Progenitor cell of endocrine pancreas (in vitro differentiated cells): ENCODE data around the gene NR6A1. TPM values are rescaled to one million over a fixed set of nuclear protein-coding genes. Genes with fewer than 3 reads are reported as not detected.

Experiments
- DNase-seq: peaks from one replicate; pipeline ENCODE4 v3.0.0; 2021; ENCODE audit warnings: low spot score; ENCODE audit not compliant: unreplicated experiment
- H3K27ac Mint-ChIP-seq: 2 replicates; pipeline ENCODE4 v1.8.0; 2021; ENCODE audit warnings: mild to moderate bottlenecking, moderate library complexity, mixed read lengths
- H3K27me3 Mint-ChIP-seq: 2 replicates; pipeline ENCODE4 v1.8.0; 2021; ENCODE audit warnings: mixed read lengths
- H3K36me3 Mint-ChIP-seq: 2 replicates; pipeline ENCODE4 v1.8.0; 2022; ENCODE audit warnings: mixed read lengths; ENCODE audit not compliant: insufficient read depth
- H3K4me1 Mint-ChIP-seq: 2 replicates; pipeline ENCODE4 v1.8.0; 2021; ENCODE audit warnings: low read depth, mixed read lengths
- H3K4me3 Mint-ChIP-seq: 2 replicates; pipeline ENCODE4 v1.8.0; 2021; ENCODE audit warnings: low read depth, mild to moderate bottlenecking, moderate library complexity, mixed read lengths
- H3K9me3 Mint-ChIP-seq: 2 replicates; pipeline ENCODE4 v1.8.0; 2021; ENCODE audit warnings: low read depth, mixed read lengths
- total RNA-seq: library from RNA; stranded (reverse); gene quantifications from 2 replicates; pipeline ENCODE4 v1.2.1, GENCODE V29; 2021
- TF ChIP-seq, protein P1 (sequence below): fragments of 200-600 bp; sonication (generic); IDR thresholded peaks from one replicate; pipeline ENCODE4 v1.5.0; 2021; ENCODE audit warnings: antibody characterized with exemption, mild to moderate bottlenecking; ENCODE audit not compliant: unreplicated experiment

The NR6A1 gene
- total RNA-seq, 1 donor from 2014 or later = 86.4 TPM

DNA sequence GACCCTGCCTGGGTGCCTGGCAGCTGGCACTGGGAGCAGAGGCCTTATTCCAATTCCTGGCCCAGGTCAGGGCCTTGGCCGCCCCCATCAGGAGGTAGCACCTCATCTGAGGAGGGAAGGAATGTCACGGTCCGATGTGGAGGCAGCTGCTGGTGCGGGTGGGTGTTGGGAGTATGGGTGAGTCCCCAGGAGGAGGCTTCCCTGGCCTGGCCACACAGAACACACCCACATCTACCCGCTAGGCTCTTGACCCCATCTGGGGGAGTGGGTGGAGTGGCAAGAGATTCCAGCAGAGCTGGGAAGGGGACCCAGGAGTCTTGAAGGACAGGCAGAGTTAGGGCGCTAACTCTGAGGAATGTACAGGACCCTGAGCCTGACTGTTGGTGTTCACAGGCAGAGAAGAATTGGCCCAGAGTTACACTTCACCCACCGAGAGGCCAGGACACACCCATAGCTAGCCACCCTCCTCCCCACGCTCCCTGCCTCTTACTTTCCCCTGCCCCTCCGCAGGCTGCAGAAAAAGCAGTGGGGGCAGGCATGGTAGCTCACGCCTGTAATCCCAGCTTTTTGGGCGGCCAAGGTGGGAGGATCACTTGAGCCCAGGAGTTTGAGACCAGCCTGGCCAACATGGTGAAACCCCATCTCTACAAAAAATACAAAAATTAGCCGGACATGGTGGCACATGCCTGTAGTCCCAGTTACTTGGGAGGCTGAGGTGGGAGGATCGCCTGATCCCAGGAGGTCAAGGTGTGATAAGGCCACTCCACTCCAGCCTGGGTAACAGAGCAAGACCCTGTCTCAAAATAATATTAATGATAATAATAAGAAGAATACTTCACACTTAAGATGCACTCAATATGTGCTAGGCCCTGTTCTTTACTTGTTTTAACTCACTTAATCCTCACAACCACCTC lies 11.8 kb upstream of the NR6A1 start:
- Mint-ChIP-seq H3K27me3 (peaks cover 3% of the 10 kb centered on the region), H3K4me3 (no peak overlapping the region), H3K4me1 (peaks cover 9% of the 10 kb centered on the region), H3K36me3 (no peaks in the 10 kb centered on the region), H3K27ac (no peak overlapping the region), H3K9me3 (no peaks in the 10 kb centered on the region)
- no peak for DNase-seq
- TF ChIP-seq, protein P1, sequence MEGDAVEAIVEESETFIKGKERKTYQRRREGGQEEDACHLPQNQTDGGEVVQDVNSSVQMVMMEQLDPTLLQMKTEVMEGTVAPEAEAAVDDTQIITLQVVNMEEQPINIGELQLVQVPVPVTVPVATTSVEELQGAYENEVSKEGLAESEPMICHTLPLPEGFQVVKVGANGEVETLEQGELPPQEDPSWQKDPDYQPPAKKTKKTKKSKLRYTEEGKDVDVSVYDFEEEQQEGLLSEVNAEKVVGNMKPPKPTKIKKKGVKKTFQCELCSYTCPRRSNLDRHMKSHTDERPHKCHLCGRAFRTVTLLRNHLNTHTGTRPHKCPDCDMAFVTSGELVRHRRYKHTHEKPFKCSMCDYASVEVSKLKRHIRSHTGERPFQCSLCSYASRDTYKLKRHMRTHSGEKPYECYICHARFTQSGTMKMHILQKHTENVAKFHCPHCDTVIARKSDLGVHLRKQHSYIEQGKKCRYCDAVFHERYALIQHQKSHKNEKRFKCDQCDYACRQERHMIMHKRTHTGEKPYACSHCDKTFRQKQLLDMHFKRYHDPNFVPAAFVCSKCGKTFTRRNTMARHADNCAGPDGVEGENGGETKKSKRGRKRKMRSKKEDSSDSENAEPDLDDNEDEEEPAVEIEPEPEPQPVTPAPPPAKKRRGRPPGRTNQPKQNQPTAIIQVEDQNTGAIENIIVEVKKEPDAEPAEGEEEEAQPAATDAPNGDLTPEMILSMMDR = no peak

DNA sequence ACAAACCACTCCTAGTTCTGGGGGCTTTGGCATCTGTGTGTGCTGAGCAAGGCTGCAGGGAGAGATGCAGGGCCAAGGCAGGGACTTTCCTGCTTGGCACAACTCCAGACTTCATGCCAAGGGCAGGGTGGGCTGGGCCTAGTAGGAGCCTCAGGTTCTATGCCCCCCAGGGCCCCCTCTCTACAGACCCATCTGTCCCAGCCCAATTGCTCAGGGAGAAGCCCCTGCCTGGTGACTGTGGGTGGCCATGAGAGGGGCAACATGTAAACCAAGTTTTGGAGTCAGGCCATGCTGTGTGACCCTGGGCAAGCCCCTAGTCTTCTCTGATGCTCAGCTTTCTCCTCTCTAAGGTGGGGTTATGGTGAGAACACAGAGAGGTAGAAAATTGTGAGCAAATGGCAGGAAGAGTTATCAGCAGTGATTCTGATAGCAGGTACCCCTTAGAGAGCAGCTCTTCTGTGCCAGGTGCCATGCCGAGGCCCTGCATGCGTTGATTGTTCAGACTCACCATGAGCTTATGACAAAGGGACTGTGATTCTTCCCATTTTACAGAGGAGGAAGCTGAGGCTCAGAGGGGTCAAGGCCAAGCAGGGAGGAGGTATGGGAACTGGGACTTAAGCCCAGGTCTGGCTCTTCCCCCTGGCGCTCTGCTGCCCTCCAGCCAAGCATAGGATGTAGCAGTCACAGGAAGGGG lies 11.0 kb upstream of the NR6A1 start:
- no peak overlapping the region for H3K4me3 Mint-ChIP-seq
- H3K27ac Mint-ChIP-seq = no peak overlapping the region
- H3K4me1 Mint-ChIP-seq = peaks cover 9% of the 10 kb centered on the region
- TF ChIP-seq, protein P1 = no peak
- H3K9me3 Mint-ChIP-seq = no peaks in the 10 kb centered on the region
- DNase-seq = no peak
- no peaks in the 10 kb centered on the region for H3K36me3 Mint-ChIP-seq
- H3K27me3 Mint-ChIP-seq = peaks cover 6% of the 10 kb centered on the region

DNA sequence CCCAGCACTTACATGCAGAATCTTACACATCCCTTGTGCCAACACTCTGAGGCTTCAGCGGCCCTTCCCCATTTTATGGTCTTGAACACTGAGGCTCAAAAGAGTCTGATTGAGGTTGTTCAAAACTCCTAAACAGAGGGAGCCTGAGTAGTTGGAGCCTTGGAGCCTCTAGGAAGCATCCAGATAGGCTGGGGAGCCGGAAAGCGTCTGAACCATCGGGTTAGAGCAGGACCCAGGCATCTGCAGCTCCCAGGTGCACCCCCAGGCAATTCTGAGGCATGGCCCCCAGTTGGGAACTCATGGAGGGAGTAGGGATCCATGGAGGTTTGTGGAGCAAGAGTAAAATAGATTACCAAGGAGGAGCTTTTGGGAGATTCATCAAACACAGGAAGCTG lies 9.6 kb upstream of the NR6A1 start:
- TF ChIP-seq, protein P1 = no peak
- no peaks in the 10 kb centered on the region for H3K9me3 Mint-ChIP-seq
- H3K4me1 Mint-ChIP-seq = peaks cover 12% of the 10 kb centered on the region
- no peak overlapping the region for H3K4me3 Mint-ChIP-seq
- H3K27me3 Mint-ChIP-seq = peaks cover 17% of the 10 kb centered on the region
- no peak overlapping the region for H3K27ac Mint-ChIP-seq
- no peaks in the 10 kb centered on the region for H3K36me3 Mint-ChIP-seq
- DNase-seq = no peak

DNA sequence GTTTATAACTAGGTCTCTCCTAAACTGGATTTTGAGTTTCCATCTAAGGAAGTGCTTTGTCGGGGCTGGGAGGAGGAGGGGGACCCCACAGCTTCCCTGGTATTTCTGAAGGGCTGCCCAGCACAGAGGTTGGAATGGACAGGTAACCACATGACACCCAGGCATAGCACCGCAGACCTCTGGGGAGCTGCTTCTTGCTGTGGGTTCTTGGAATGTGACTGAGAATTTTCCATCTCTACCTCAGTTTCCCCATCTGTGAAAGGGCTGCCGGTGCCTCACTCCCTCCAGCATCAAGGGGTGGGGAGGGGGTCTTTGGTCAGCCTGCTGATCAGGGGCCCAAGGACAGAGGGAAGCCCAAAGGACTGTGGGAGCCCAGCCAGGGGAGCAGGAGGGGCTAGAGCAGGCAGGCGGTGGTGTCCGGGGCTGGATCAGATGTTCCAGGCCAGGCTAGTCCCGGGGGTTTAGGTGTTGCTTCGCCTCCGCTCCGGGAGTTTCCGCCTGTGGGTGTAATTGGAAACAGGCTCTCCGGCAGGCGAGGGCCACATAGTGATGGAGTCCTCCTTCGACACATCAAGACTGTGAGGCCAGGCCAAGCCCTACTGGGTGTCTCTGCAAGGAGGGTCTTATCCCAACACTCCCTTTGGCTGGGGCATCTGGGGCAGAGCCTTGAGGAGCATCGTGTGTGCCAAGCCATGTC lies 9.1 kb upstream of the NR6A1 start:
- Mint-ChIP-seq H3K36me3 (no peaks in the 10 kb centered on the region), H3K4me3 (no peak overlapping the region), H3K4me1 (peaks cover 12% of the 10 kb centered on the region), H3K9me3 (no peaks in the 10 kb centered on the region), H3K27me3 (peaks cover 19% of the 10 kb centered on the region), H3K27ac (peak overlapping the region; percentile 80)
- TF ChIP-seq, protein P1 = no peak
- no peak for DNase-seq
